Pancreas (tissue), 10 donors: ENCODE measurements around the gene RTP4. TPM values are rescaled to one million over a fixed set of nuclear protein-coding genes. Genes with fewer than 3 reads are reported as not detected.

ENCODE experiments used
- ATAC-seq, 4 donors: fragments of 200-7000 bp; cut with Tn5 transposase; one replicate each; pipeline versions ENCODE4 v1.8.0 to v1.9.1; 2020; ENCODE audit warnings: mild to moderate bottlenecking in 4 of 4, moderate library complexity in 4 of 4
- DNase-seq, 6 donors: peaks; one replicate each; pipeline ENCODE4 v3.0.0-alpha.2; 2020
- FAIRE-seq: peaks from 2 replicates; lab custom pipeline; 2012; peaks lifted over from hg19 to GRCh38; lab: Jason Lieb, UNC
- H3K27ac ChIP-seq, 4 donors: fragments of 200-600 bp; sonication (generic); 1 replicate in 3 of 4; 2 replicates in 1 of 4; pipeline versions ENCODE4 v1.5.0 to v1.8.0; 2020
- H3K27me3 ChIP-seq, 4 donors: fragments of 200-600 bp; one replicate each; pipeline ENCODE4 v1.8.0; 2021
- H3K36me3 ChIP-seq, 3 donors: fragments of 200-600 bp; sonication (generic) in 1 of 3; one replicate each; pipeline versions ENCODE4 v1.5.0 to v1.8.0; 2020 to 2021
- H3K4me1 ChIP-seq, 3 donors: fragments of 200-600 bp; one replicate each; pipeline ENCODE4 v1.8.0; 2021
- H3K4me3 ChIP-seq, 4 donors: fragments of 200-600 bp; sonication (generic) in 2 of 4; one replicate each; pipeline versions ENCODE4 v1.5.0 to v1.8.0; 2020 to 2021
- H3K9me3 ChIP-seq, 4 donors: fragments of 200-600 bp; one replicate each; pipeline ENCODE4 v1.8.0; 2021
- WGBS, 2 donors: extraction: QIAGEN DNeasy Blood & Tissue Kit; methylation state at CpG; one replicate each; pipeline ENCODE4 v1.1.7; 2013; 5-methylcytosine and 5-hydroxymethylcytosine counted together
- intact Hi-C, 3 donors: fragments of 100-400 bp; cut with DNase I; formaldehyde crosslinking; loops; one replicate each; pipeline versions ENCODE4 v1.11.1 to v1.14.2; 2022
- polyA plus RNA-seq, 2 donors: library from polyadenylated mRNA; stranded (reverse); fragments of 200-250 nt; gene quantifications; one replicate each; pipeline ENCODE4 v1.2.3, GENCODE V29; 2013
- total RNA-seq, 6 donors: library from RNA; stranded (reverse); fragmentation: NEBNext Ultra II Directional in 4 of 6; extraction: Animal tissue kit (Norgen Biotek cat#: 25700) in 4 of 6; gene quantifications; one replicate each; pipeline versions ENCODE4 v1.2.1 to v1.2.4, GENCODE V29; 2021 to 2023
- TF ChIP-seq, protein P1 (sequence below), 4 donors: fragments of 200-600 bp; sonication (generic) in 3 of 4; IDR thresholded peaks; one replicate each; pipeline versions ENCODE4 v1.5.0 to v1.8.0; 2021; ENCODE audit warnings: antibody characterized with exemption in 4 of 4
- donor health status: healthy with polysubstance abuse.
- donor health status: DM: no; HTN: no; CAD: no; lungs with moderate emphysema.
- donor health status: DM: no; HTN: no; CAD: no.
- donor health status: control.
- donor health status: control.
- donor health status: Bipolar disorder and iron deficiency.
- donor health status: DM: yes; HTN: yes; CAD: no.
- donor health status: DM: no; HTN: no; CAD: no.
- donor health status: DM: no; HTN: no; CAD: no.
- donor health status: DM: yes; HTN: yes; CAD: no.

The RTP4 gene
- total and polyA plus RNA-seq, 8 donors: 0.95 to 5.5 (median 2.5) TPM

- no peaks in the 10 kb centered on the region for H3K36me3 ChIP-seq
- intact Hi-C loops: no loop called here
- ATAC-seq (no peak), DNase-seq (no peak), FAIRE-seq (no peak)
- H3K27me3 ChIP-seq: no peaks in the 10 kb centered on the region
- TF ChIP-seq, protein P1, sequence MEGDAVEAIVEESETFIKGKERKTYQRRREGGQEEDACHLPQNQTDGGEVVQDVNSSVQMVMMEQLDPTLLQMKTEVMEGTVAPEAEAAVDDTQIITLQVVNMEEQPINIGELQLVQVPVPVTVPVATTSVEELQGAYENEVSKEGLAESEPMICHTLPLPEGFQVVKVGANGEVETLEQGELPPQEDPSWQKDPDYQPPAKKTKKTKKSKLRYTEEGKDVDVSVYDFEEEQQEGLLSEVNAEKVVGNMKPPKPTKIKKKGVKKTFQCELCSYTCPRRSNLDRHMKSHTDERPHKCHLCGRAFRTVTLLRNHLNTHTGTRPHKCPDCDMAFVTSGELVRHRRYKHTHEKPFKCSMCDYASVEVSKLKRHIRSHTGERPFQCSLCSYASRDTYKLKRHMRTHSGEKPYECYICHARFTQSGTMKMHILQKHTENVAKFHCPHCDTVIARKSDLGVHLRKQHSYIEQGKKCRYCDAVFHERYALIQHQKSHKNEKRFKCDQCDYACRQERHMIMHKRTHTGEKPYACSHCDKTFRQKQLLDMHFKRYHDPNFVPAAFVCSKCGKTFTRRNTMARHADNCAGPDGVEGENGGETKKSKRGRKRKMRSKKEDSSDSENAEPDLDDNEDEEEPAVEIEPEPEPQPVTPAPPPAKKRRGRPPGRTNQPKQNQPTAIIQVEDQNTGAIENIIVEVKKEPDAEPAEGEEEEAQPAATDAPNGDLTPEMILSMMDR (IDR thresholded peaks at IDR 0.05): no peak
- H3K4me1 ChIP-seq: no peaks in the 10 kb centered on the region
- H3K27ac ChIP-seq: no peak overlapping the region
- 69 to 74% methylated on average over 5 of the region's 5 CpGs for WGBS, 2 donors
- no peak overlapping the region for H3K4me3 ChIP-seq
- no peaks in the 10 kb centered on the region for H3K9me3 ChIP-seq
Observed at GRCh38 chr3:187375581-187375980, 7.4 kb downstream of the RTP4 start.

DNA sequence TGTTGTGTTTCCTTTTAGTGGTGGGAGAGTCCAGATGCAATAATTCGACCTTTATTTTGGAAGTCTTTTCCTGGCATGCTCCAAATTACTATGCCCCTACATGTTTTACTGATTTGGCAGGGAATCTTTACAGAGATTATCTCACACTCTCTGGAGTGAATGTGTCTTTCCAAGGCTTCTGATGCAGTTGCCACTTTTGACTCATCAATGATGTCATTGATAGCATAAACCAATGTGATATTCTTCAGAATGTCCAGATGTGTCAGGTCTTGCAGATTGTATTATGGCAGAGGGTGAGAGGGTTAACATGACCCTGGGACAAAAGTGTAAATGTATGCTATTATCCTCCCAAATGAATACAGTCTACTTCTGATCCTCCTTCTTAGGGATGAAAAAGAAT, 9.7 kb downstream of the RTP4 start:
- no peak overlapping the region for H3K4me3 ChIP-seq
- no peaks in the 10 kb centered on the region for H3K27me3 ChIP-seq
- DNase-seq (no peak), ATAC-seq (no peak), FAIRE-seq (no peak)
- H3K36me3 ChIP-seq: no peaks in the 10 kb centered on the region
- TF ChIP-seq, protein P1 (IDR thresholded peaks at IDR 0.05): no peak
- intact Hi-C loops: no loop called here
- H3K27ac ChIP-seq: no peak overlapping the region
- H3K9me3 ChIP-seq: no peaks in the 10 kb centered on the region
- no peaks in the 10 kb centered on the region for H3K4me1 ChIP-seq
- WGBS, 2 donors: 49 to 60% methylated on average over 1 of the region's 1 CpG

GRCh38 chr3:187382609-187383151, 14.5 kb downstream of the RTP4 start:
- no peaks in the 10 kb centered on the region for H3K9me3 ChIP-seq
- DNase-seq (no peak), ATAC-seq (no peak), FAIRE-seq (no peak)
- peak overlapping the region in 1 of 4 donors; percentile 2 for H3K27ac ChIP-seq
- H3K4me3 ChIP-seq: no peak overlapping the region
- WGBS, 2 donors: 42 to 44% methylated on average over 8 of the region's 8 CpGs
- no peaks in the 10 kb centered on the region for H3K27me3 ChIP-seq
- H3K4me1 ChIP-seq: no peaks in the 10 kb centered on the region
- H3K36me3 ChIP-seq: no peaks in the 10 kb centered on the region
- TF ChIP-seq, protein P1 (IDR thresholded peaks at IDR 0.05): no peak
- intact Hi-C loops: no loop called here

DNA sequence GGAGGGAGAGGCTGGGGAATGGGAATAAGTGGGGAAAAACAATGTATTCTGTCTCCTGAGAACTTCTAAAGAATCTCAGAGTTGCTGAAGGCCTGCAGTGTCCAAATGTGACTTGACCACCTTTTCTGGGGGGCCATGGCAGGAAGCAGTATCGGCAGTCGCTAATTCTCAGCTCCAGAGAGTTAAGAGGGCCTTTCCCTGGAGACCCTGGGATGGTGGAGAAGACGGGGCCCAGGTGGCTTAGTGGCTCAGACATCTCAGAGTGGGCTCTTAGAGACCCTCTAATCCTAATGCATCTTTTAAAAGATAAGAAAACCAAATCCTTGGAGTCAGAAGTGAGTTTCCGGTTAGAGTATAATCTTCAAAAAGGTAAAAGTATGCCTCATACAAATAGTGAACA, 15.1 kb downstream of the RTP4 start:
- TF ChIP-seq, protein P1 (IDR thresholded peaks at IDR 0.05): no peak
- 75 to 90% methylated on average over 4 of the region's 4 CpGs for WGBS, 2 donors
- no peaks in the 10 kb centered on the region for H3K27me3 ChIP-seq
- intact Hi-C loops: no loop called here
- no peaks in the 10 kb centered on the region for H3K4me1 ChIP-seq
- no peak overlapping the region for H3K27ac ChIP-seq
- ATAC-seq (no peak), FAIRE-seq (no peak), DNase-seq (no peak)
- no peaks in the 10 kb centered on the region for H3K9me3 ChIP-seq
- no peak overlapping the region for H3K4me3 ChIP-seq
- no peaks in the 10 kb centered on the region for H3K36me3 ChIP-seq

- Histone ChIP-seq H3K27me3 (no peaks in the 10 kb centered on the region), H3K4me1 (no peaks in the 10 kb centered on the region), H3K27ac (no peak overlapping the region), H3K4me3 (no peak overlapping the region), H3K36me3 (no peaks in the 10 kb centered on the region), H3K9me3 (no peaks in the 10 kb centered on the region)
- intact Hi-C loops: no loop called here
- DNase-seq (no peak), FAIRE-seq (no peak), ATAC-seq (no peak)
- TF ChIP-seq, protein P1 (IDR thresholded peaks at IDR 0.05): no peak
- 33 to 35% methylated on average over 1 of the region's 1 CpG for WGBS, 2 donors
Observed at GRCh38 chr3:187385296-187385695, 17.1 kb downstream of the RTP4 start.
